Thyroid gland (tissue), 4 donors: Measurements from ENCODE around the gene OGFOD3.

Experiments used
- CTCF ChIP-seq, 6 experiments: fragments of 200-600 bp in 3 of 6; fragments of 450-650 bp in 3 of 6; sonication (generic) in 3 of 6; IDR thresholded peaks; one replicate each; pipeline ENCODE4 v1.5.1; 2016 to 2019; ENCODE audit warnings: antibody characterized with exemption in 6 of 6, mild to moderate bottlenecking in 2 of 6, inconsistent platforms in 1 of 6, moderate library complexity in 1 of 6
- POLR2A ChIP-seq, 2 donors: fragments of 450-650 bp; IDR thresholded peaks; one replicate each; pipeline ENCODE4 v1.6.1; 2017; ENCODE audit warnings: antibody characterized with exemption in 2 of 2, mild to moderate bottlenecking in 2 of 2, moderate library complexity in 1 of 2

DNA sequence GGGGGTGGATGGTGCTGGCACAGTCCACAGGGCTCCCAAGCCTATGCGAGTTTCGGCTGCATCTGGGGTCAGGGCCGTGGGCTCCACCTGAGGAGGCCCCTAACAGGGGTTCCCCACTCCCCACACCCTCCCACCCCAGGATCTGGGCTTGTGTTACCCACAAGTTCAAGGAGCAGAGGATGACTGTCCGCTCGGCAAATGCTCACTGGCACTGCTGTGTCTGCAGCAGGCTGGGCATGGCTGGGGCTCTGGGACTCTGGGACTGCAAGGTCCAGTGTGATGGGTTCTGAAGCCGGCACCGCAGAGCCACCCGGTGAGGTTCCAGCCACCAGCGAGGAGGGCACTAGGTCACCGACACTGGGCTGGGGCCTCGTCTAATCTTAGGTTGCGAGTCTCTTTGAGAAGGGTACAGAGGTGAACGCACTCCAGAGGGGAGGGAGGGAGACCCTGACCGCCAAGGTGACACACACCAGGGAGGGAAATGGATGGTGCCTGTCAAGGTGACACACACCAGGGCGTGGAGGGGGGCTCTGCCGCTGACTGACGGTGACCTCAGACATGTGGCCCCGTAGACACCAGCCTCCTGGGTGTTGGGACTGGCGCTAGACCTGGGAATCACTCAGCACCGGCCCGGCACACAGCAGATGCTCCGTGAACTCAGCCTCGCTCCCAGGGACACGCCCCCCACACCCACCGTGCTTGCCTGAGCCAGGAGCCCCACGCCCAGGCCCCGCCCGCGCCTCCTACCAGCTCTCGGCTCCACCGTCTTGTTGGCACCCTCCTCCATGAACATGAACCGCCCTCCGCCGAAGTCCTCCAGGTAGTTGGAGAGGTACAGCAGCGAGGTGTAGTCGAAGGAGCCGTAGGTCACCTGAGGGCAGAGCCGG is 20.7 kb downstream of the OGFOD3 start:
- no peak for TF ChIP-seq CTCF (IDR thresholded peaks at IDR 0.05)
- TF ChIP-seq POLR2A (IDR thresholded peaks at IDR 0.05) = no peak
